K562 (cell line): Measurements from ENCODE around the gene AMBRA1. TPM values are rescaled to one million over a fixed set of nuclear protein-coding genes. Genes with fewer than 3 reads are reported as not detected.

ENCODE experiments used
- BACH1 ChIP-seq: fragments of 200-800 bp; sonication (Bioruptor generic); IDR thresholded peaks from 2 replicates; pipeline ENCODE4 v1.6.1; 2016; ENCODE audit warnings: missing genetic modification characterization, missing compliant biosample characterization
- CTCFL ChIP-seq: IDR thresholded peaks from 2 replicates; pipeline ENCODE4 v1.6.1; 2011; ENCODE audit warnings: borderline replicate concordance, low read depth, mild to moderate bottlenecking, moderate library complexity, low read length; ENCODE audit not compliant: insufficient read depth, poor library complexity, severe bottlenecking
- CXXC5 ChIP-seq: fragments of 250-450 bp; sonication (Bioruptor Pico); IDR thresholded peaks from 2 replicates; pipeline ENCODE4 v1.8.0; 2022; ENCODE audit warnings: inconsistent platforms, mild to moderate bottlenecking, moderate library complexity
- DLX4 ChIP-seq: fragments of 250-450 bp; sonication (Bioruptor Pico); IDR thresholded peaks from 2 replicates; pipeline ENCODE4 v1.6.1; 2021; ENCODE audit warnings: mild to moderate bottlenecking
- GABPB1 ChIP-seq: sonication (generic); formaldehyde crosslinking; IDR thresholded peaks from 2 replicates; pipeline ENCODE4 v1.8.0; 2022; ENCODE audit warnings: mild to moderate bottlenecking, missing genetic modification reagents
- HDAC2 ChIP-seq: fragments of 450-650 bp; IDR thresholded peaks from 2 replicates; pipeline ENCODE4 v1.6.1; 2016; ENCODE audit warnings: mild to moderate bottlenecking
- MYBL2 ChIP-seq, 2 experiments: fragments of 450-650 bp in 1 of 2; sonication (generic) in 1 of 2; formaldehyde crosslinking in 1 of 2; IDR thresholded peaks; 2 replicates each; pipeline versions ENCODE4 v1.6.1 to v1.8.1; 2017 to 2022; ENCODE audit warnings: borderline replicate concordance in 1 of 2, inconsistent platforms in 1 of 2, low read depth in 1 of 2, mild to moderate bottlenecking in 1 of 2, missing genetic modification reagents in 1 of 2, moderate library complexity in 1 of 2
- NFYB ChIP-seq: IDR thresholded peaks from 2 replicates; pipeline ENCODE4 v1.6.1; 2011; ENCODE audit warnings: mild to moderate bottlenecking, moderate library complexity; ENCODE audit not compliant: insufficient read length; ENCODE audit errors: extremely low read depth
- NR1H2 ChIP-seq: sonication (generic); formaldehyde crosslinking; IDR thresholded peaks from 2 replicates; pipeline ENCODE4 v1.4.0; 2020; ENCODE audit warnings: mild to moderate bottlenecking, missing genetic modification reagents
- NR3C1 ChIP-seq: sonication (generic); formaldehyde crosslinking; IDR thresholded peaks from 2 replicates; pipeline ENCODE4 v1.8.1; 2022; ENCODE audit warnings: missing genetic modification reagents
- RHOXF2B ChIP-seq: fragments of 250-450 bp; sonication (Bioruptor Pico); conservative IDR thresholded peaks from 2 replicates; pipeline ENCODE4 v1.5.1; 2021
- SMAD4 ChIP-seq: fragments of 250-450 bp; sonication (Bioruptor Pico); conservative IDR thresholded peaks from 2 replicates; pipeline ENCODE4 v1.8.0; 2021; ENCODE audit warnings: inconsistent platforms, mild to moderate bottlenecking, moderate library complexity
- TAF7 ChIP-seq: fragments of 450-650 bp; IDR thresholded peaks from 2 replicates; pipeline ENCODE4 v1.6.1; 2016; ENCODE audit warnings: missing genetic modification characterization, missing compliant biosample characterization
- U2AF2 ChIP-seq: fragments of 200-400 bp; formaldehyde crosslinking; optimal IDR thresholded peaks from 2 replicates; pipeline ENCODE3; 2017; ENCODE audit warnings: low read depth, mild to moderate bottlenecking, low read length
- XRCC5 ChIP-seq: fragments of 200-400 bp; formaldehyde crosslinking; IDR thresholded peaks from 2 replicates; pipeline ENCODE4 v1.6.1; 2017; ENCODE audit warnings: low read depth, mild to moderate bottlenecking, low read length
- ZFP1 ChIP-seq: fragments of 450-650 bp; formaldehyde crosslinking; IDR thresholded peaks from 2 replicates; pipeline ENCODE4 v1.4.0; 2020; ENCODE audit warnings: mild to moderate bottlenecking, mixed read lengths
- ZHX1 ChIP-seq: fragments of 150-350 bp; conservative IDR thresholded peaks from 2 replicates; pipeline ENCODE4 v1.6.1; 2014; ENCODE audit warnings: low read length
- ZNF12 ChIP-seq: sonication (generic); formaldehyde crosslinking; IDR thresholded peaks from 2 replicates; pipeline ENCODE4 v1.4.0; 2020; ENCODE audit warnings: mild to moderate bottlenecking, missing genetic modification reagents
- ZNF134 ChIP-seq: fragments of 250-450 bp; sonication (Bioruptor Pico); conservative IDR thresholded peaks from 2 replicates; pipeline ENCODE4 v1.4.0; 2020
- ZNF263 ChIP-seq: sonication (generic); formaldehyde crosslinking; IDR thresholded peaks from 2 replicates; pipeline ENCODE4 v1.8.0; 2022; ENCODE audit warnings: mild to moderate bottlenecking, missing genetic modification reagents, borderline replicate concordance
- ZNF324 ChIP-seq: fragments of 250-450 bp; sonication (Bioruptor Pico); IDR thresholded peaks from 2 replicates; pipeline ENCODE4 v1.4.0; 2020; ENCODE audit warnings: mild to moderate bottlenecking
- ZNF354B ChIP-seq: fragments of 250-450 bp; sonication (Bioruptor Pico); IDR thresholded peaks from 2 replicates; pipeline ENCODE4 v1.4.0; 2020
- ZNF512 ChIP-seq: IDR thresholded peaks from 2 replicates; pipeline ENCODE4 v1.6.1; 2016; ENCODE audit warnings: missing genetic modification characterization, missing compliant biosample characterization
- ZNF551 ChIP-seq: fragments of 250-450 bp; sonication (Bioruptor Pico); IDR thresholded peaks from 2 replicates; pipeline ENCODE4 v1.5.0; 2021; ENCODE audit warnings: mild to moderate bottlenecking, moderate library complexity
- polyA plus RNA-seq, 8 experiments: library from polyadenylated mRNA; depleted of rRNA in 4 of 8; stranded (reverse) in 5 of 8; unstranded in 3 of 8; fragments of >200 nt; fragmentation: Nextera tagmentation in 2 of 8; fragmentation: Illumina TruSeq in 1 of 8; extraction: Ambion mirVana in 2 of 8; extraction: Trizol in 1 of 8; gene quantifications; 2 replicates each; pipeline versions ENCODE4 v1.2.1 to v1.2.3, GENCODE V29; 2011 to 2014; ENCODE audit warnings: inconsistent platforms in 1 of 8, missing spikeins in 1 of 8
- total RNA-seq, 7 experiments: library from RNA; depleted of rRNA in 6 of 7; stranded (reverse); fragments of >200 nt in 6 of 7; fragmentation: Illumina TruSeq in 2 of 7; extraction: Trizol in 2 of 7; gene quantifications; 2 replicates each; pipeline versions ENCODE4 v1.2.1 to v1.2.3, GENCODE V29; 2011 to 2021; ENCODE audit warnings: low replicate concordance in 1 of 7

The AMBRA1 gene
- total and polyA plus RNA-seq, 9 of the 15 experiments (the other 6 are each of a cell fraction or from before 2014, with no cell fraction given) = 0.15 to 24.5 (median 13.0) TPM

- TF ChIP-seq ZNF512 (tag) (no peak), ZNF354B (CRISPR knock-in tag) (no peak), DLX4 (CRISPR knock-in tag) (no peak), ZNF551 (CRISPR knock-in tag) (no peak), CXXC5 (CRISPR knock-in tag) (peak; percentile 73), RHOXF2B (no peak), SMAD4 (peak; percentile 51; the same call in 1 of the 2 replicates), XRCC5 (no peak), BACH1 (no peak; the same call in 1 of the 2 replicates), NR3C1 (CRISPR knock-in tag) (no peak), ZNF134 (no peak), ZNF324 (CRISPR knock-in tag) (no peak), CTCFL (no peak), HDAC2 (peak; percentile 93), GABPB1 (CRISPR knock-in tag) (no peak), ZNF263 (CRISPR knock-in tag) (no peak), ZNF12 (CRISPR knock-in tag) (no peak), MYBL2 (IDR thresholded peaks at IDR 0.05; ENCODE audit: low read depth) (no peak), MYBL2 (CRISPR knock-in tag; IDR thresholded peaks at IDR 0.05; ENCODE audit: borderline replicate concordance) (no peak), NFYB (no peak), ZHX1 (no peak), TAF7 (no peak), U2AF2 (no peak), ZFP1 (CRISPR knock-in tag) (no peak), NR1H2 (CRISPR knock-in tag) (no peak)
Observed at GRCh38 chr11:46597609-46598219, 3.9 kb upstream of the AMBRA1 start (continued).
